Thoracic aorta (tissue), 2 donors: ENCODE results near the gene DGKI. TPM values are rescaled to one million over a fixed set of nuclear protein-coding genes. Genes with fewer than 3 reads are reported as not detected.

Experiments used
- ATAC-seq: fragments of 150-250 bp; one replicate; pipeline ENCODE4 v1.8.0; 2017; ENCODE audit warnings: low read depth; ENCODE audit not compliant: insufficient number of reproducible peaks, low FRiP score
- DNase-seq: peaks from one replicate; pipeline ENCODE4 v3.0.0-alpha.2; 2020; ENCODE audit warnings: low spot score
- H3K27ac ChIP-seq, 2 donors: fragments of 200-600 bp; sonication (generic); 1 replicate in 1 of 2; 2 replicates in 1 of 2; pipeline ENCODE4 v1.5.1; 2016; ENCODE audit warnings: mild to moderate bottlenecking in 2 of 2, moderate library complexity in 2 of 2
- H3K27me3 ChIP-seq: fragments of 200-600 bp; sonication (generic); replicated peaks from 2 replicates; pipeline ENCODE4 v1.6.0; 2016; ENCODE audit warnings: mild to moderate bottlenecking; ENCODE audit not compliant: insufficient read depth
- H3K36me3 ChIP-seq: fragments of 200-600 bp; sonication (generic); one replicate; pipeline ENCODE4 v1.5.1; 2016
- H3K4me1 ChIP-seq, 2 donors: fragments of 200-600 bp; sonication (generic); 1 replicate in 1 of 2; 2 replicates in 1 of 2; pipeline versions ENCODE4 v1.5.1 to v1.6.0; 2016; ENCODE audit warnings: low read depth in 2 of 2, mild to moderate bottlenecking in 1 of 2; ENCODE audit not compliant: control insufficient read depth in 1 of 2
- H3K4me3 ChIP-seq: fragments of 200-600 bp; sonication (generic); 2 replicates; pipeline ENCODE4 v1.5.1; 2016; ENCODE audit warnings: mild to moderate bottlenecking
- H3K9me3 ChIP-seq: fragments of 200-600 bp; sonication (generic); 2 replicates; pipeline ENCODE4 v1.5.1; 2016
- total RNA-seq, 2 donors: library from RNA; depleted of rRNA; stranded (reverse); fragments of >200 nt; gene quantifications; one replicate each; pipeline versions ENCODE4 v1.1.0 to v1.2.3, GENCODE V29; 2016
- TF ChIP-seq, protein P1 (sequence below): fragments of 200-600 bp; sonication (generic); IDR thresholded peaks from one replicate; pipeline ENCODE4 v1.5.1; 2019; ENCODE audit warnings: antibody characterized with exemption

The DGKI gene
- total RNA-seq, 2 donors from 2014 or later = 10.3 to 22.3 TPM

GRCh38 chr7:137613006-137613525, 233.7 kb downstream of the DGKI start:
- no peak for DNase-seq

DNA sequence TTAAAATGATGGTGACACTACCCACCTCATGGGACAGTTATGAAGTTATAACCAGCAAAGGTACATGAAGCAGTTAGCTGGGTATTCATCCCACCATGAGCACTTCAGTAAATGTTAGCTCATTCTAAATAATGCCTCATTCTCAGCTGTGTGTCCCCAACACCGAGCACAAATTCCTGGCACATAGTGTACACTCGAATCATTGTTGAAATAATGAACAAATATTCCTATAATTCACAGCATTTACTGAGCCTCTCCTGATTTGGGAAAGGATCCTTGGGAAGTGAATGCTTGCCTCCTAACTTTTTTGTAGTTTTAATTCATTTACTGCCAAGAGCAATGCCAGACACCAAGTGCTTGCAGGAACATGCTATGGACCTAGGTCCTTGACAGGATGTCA, 235.2 kb downstream of the DGKI start:
- no peak for ATAC-seq
- TF ChIP-seq, protein P1, sequence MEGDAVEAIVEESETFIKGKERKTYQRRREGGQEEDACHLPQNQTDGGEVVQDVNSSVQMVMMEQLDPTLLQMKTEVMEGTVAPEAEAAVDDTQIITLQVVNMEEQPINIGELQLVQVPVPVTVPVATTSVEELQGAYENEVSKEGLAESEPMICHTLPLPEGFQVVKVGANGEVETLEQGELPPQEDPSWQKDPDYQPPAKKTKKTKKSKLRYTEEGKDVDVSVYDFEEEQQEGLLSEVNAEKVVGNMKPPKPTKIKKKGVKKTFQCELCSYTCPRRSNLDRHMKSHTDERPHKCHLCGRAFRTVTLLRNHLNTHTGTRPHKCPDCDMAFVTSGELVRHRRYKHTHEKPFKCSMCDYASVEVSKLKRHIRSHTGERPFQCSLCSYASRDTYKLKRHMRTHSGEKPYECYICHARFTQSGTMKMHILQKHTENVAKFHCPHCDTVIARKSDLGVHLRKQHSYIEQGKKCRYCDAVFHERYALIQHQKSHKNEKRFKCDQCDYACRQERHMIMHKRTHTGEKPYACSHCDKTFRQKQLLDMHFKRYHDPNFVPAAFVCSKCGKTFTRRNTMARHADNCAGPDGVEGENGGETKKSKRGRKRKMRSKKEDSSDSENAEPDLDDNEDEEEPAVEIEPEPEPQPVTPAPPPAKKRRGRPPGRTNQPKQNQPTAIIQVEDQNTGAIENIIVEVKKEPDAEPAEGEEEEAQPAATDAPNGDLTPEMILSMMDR = no peak
- no peaks in the 10 kb centered on the region for H3K27me3 ChIP-seq
- DNase-seq = no peak
- H3K4me1 ChIP-seq = no peaks in the 10 kb centered on the region
- H3K27ac ChIP-seq = no peak overlapping the region
- no peaks in the 10 kb centered on the region for H3K36me3 ChIP-seq
- no peak overlapping the region for H3K4me3 ChIP-seq
- no peaks in the 10 kb centered on the region for H3K9me3 ChIP-seq

More at GRCh38 chr7:137613006-137613525, 233.7 kb downstream of the DGKI start:
- Histone ChIP-seq H3K4me1 (no peaks in the 10 kb centered on the region), H3K4me3 (no peak overlapping the region), H3K27ac (no peak overlapping the region), H3K36me3 (no peaks in the 10 kb centered on the region), H3K9me3 (no peaks in the 10 kb centered on the region), H3K27me3 (no peaks in the 10 kb centered on the region)
- ATAC-seq = no peak
- TF ChIP-seq, protein P1 = no peak

DNA sequence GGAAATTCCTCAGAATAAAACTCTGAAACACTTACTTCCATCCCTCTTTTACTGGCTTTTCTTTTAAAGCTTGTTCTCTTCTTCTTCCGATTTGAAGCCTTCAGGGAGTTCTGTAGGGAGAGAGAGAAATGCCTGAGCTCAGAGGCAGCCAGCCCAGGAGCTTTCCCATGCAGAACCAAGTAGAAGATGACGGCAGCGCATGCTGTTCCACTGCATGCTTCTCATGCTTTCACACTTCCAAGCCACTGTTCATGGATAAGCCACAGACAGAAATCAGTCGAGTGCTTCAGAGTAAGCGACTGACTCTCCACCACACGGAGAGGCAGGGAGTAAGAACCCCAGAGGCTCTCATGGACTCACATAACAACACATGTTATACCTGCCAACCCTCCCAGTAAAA, 237.3 kb downstream of the DGKI start:
- no peak for ATAC-seq
- Histone ChIP-seq H3K4me3 (no peak overlapping the region), H3K27ac (peak overlapping the region in 1 of 2 donors; percentile 15), H3K9me3 (no peaks in the 10 kb centered on the region), H3K36me3 (no peaks in the 10 kb centered on the region), H3K4me1 (no peaks in the 10 kb centered on the region), H3K27me3 (no peaks in the 10 kb centered on the region)
- TF ChIP-seq, protein P1 = no peak
- DNase-seq = no peak

- no peaks in the 10 kb centered on the region for H3K36me3 ChIP-seq
- ATAC-seq (no peak), DNase-seq (no peak)
- H3K27me3 ChIP-seq = no peaks in the 10 kb centered on the region
- no peaks in the 10 kb centered on the region for H3K4me1 ChIP-seq
- TF ChIP-seq, protein P1 = peak; percentile 41
- H3K27ac ChIP-seq = no peak overlapping the region
- H3K4me3 ChIP-seq = no peak overlapping the region
- H3K9me3 ChIP-seq = no peaks in the 10 kb centered on the region
Observed at GRCh38 chr7:137606061-137606674, 240.6 kb downstream of the DGKI start.

GRCh38 chr7:137603043-137603442, 243.7 kb downstream of the DGKI start:
- TF ChIP-seq, protein P1 = no peak
- no peak for DNase-seq
- ATAC-seq = no peak

More at GRCh38 chr7:137603043-137603442, 243.7 kb downstream of the DGKI start:
- Histone ChIP-seq H3K4me3 (no peak overlapping the region), H3K27me3 (no peaks in the 10 kb centered on the region), H3K27ac (no peak overlapping the region), H3K4me1 (no peaks in the 10 kb centered on the region), H3K36me3 (no peaks in the 10 kb centered on the region), H3K9me3 (no peaks in the 10 kb centered on the region)
